GM12864 (cell line): ENCODE measurements around the gene NFASC.

Experiments
- DNase-seq: peaks from one replicate; pipeline ENCODE4 v3.0.0-alpha.2; 2011; ENCODE audit warnings: low read depth
- H3K4me3 ChIP-seq: 2 replicates; pipeline ENCODE4 v1.5.1; 2011; ENCODE audit warnings: mild to moderate bottlenecking, low read depth, low read length, control low read depth
- TF ChIP-seq, protein P1 (sequence below): IDR thresholded peaks from 2 replicates; pipeline ENCODE4 v1.5.1; 2011; ENCODE audit warnings: low read depth, mild to moderate bottlenecking, moderate library complexity, low read length, control low read depth, inconsistent platforms; ENCODE audit errors: missing control alignments

NFASC gene

DNA sequence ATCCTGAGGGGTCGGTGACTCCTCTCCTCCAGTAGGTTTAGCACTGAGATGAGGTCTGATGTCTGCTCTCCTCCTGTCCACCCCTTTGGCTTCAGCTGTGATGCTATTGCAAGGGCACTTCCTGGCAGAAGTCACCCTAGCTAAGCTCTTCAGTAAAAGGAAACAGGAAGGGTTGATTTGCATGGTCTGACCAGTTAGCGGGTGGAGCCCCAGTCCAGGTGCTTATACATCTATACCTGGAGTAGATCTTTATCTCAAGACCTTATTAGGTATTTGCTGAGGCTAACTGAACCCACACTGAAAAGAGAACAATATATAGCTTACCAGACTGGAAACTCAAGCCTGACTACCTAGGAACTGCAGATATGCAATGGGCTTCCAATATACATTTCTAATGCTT, 28.9 kb upstream of the NFASC start:
- no peak overlapping the region for H3K4me3 ChIP-seq
- DNase-seq = no peak
- TF ChIP-seq, protein P1, sequence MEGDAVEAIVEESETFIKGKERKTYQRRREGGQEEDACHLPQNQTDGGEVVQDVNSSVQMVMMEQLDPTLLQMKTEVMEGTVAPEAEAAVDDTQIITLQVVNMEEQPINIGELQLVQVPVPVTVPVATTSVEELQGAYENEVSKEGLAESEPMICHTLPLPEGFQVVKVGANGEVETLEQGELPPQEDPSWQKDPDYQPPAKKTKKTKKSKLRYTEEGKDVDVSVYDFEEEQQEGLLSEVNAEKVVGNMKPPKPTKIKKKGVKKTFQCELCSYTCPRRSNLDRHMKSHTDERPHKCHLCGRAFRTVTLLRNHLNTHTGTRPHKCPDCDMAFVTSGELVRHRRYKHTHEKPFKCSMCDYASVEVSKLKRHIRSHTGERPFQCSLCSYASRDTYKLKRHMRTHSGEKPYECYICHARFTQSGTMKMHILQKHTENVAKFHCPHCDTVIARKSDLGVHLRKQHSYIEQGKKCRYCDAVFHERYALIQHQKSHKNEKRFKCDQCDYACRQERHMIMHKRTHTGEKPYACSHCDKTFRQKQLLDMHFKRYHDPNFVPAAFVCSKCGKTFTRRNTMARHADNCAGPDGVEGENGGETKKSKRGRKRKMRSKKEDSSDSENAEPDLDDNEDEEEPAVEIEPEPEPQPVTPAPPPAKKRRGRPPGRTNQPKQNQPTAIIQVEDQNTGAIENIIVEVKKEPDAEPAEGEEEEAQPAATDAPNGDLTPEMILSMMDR = no peak

DNA sequence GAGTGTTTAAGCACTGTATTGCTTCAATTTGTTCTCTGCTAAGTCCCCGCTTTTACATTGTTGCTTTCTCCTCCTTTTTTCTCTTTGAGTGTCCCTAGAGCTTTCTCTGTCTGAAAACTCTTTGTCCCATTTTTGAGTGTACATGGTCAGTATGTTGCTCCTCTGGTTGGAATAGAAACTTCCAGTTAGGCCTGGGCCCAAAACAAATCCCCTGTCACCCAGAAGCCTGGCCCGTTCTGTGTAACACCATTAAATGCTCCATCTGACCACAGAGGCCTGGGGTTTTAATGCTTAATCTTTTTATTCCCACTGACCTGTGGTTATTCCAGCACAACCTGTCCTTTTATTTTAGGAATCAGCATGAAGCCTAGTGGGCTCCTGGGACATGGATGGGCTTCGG, 28.3 kb upstream of the NFASC start:
- TF ChIP-seq, protein P1 = no peak
- no peak for DNase-seq
- H3K4me3 ChIP-seq = no peak overlapping the region

DNA sequence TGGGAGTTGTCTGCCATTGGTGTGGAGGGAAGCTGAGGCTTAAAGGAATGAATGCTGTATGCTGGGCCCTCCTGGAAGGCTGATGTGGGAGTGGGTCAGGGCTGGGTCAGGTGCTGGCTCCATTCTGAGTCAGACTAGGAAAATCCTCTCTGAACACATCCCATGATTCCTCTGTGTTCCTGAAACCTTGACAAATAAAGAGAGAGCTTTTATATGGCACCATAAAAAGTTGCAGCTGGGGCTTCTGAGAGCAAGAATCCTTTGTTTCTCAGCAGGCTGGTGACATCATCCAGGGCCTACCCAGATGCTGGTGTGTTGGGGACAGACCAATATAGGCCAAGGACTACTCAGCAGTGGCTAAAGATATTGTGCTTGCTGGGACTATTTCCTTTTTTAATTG, 27.8 kb upstream of the NFASC start:
- DNase-seq = no peak
- TF ChIP-seq, protein P1 = no peak
- no peak overlapping the region for H3K4me3 ChIP-seq

DNA sequence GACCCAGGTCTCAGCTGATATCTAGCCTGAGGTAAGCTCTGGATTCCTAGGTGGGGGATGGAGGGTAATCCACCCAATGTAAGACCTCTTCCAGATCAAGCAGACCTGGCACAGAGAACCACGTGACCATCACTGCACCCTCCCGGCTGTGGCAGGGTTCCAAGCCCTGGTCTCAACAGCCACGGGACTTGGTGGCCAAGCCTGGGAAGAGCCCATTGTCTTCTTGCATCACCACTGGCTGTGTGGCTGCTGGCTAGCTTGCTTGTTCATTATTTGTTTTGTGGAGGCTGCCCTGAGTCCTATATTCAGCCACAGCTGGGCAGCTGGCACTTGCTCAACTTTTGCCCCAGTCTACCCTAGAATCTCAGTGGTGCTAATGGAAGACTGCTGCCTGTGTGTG, 24.1 kb upstream of the NFASC start:
- DNase-seq = no peak
- TF ChIP-seq, protein P1 = no peak
- H3K4me3 ChIP-seq = no peak overlapping the region

DNA sequence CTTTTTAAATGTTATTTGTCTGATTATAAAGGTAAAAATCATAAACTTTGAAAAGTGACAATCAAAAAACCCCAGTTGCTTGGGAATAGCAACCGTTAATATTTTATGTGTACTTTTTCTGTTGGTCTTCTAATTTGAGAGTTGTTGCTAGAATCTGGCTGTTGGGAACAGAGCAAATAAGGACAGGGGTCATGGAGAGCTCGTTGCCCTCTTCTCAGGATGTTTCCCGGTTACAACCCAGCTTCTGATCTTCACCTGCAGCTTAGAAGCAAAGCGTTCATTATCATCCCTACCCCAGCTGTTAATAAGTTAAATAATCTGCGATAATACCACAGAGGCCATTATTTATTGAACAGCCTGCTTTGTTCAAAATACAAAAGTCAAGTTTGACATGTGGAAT, 22.1 kb upstream of the NFASC start:
- DNase-seq = no peak
- TF ChIP-seq, protein P1 = no peak
- no peak overlapping the region for H3K4me3 ChIP-seq

DNA sequence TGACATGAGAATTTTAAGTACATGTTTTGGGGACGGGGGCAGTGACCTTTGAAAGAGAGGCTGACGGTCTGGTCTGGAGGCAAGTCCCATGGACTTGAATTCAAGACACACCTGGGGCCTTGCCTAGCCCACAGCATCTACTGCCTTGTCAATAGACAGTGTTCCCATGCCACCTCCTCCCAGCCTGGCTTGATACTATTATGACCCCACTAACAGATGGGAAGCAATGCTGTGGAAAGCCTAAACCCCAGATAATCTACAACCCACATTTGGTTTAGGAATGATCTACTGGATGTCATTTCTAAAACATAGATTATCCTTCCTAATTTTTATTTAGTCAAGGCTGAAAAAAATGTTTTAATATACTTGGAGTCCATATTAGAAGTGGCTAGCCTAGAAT, 17.8 kb upstream of the NFASC start:
- TF ChIP-seq, protein P1 = no peak
- no peak for DNase-seq
- no peak overlapping the region for H3K4me3 ChIP-seq

DNA sequence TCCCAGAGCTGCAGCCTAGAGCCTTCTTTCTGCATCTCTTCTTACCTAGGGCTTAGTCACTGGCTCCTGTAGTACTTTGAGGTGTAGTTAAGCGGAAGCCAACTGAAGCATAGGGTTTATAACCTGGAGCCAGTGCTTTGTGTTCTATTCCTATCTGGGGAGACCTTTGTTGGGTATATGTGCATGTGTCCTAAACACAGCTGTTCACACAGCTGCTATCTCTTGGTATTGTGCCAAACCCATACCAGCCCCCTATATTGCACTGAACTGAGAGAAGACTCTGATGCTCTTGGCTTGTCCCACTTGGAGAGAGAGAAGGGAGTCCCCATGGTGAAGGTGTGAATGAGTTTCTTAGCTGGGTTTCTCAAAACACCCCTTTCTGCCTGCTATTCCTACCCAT, 17.2 kb upstream of the NFASC start:
- TF ChIP-seq, protein P1 = no peak
- no peak for DNase-seq
- H3K4me3 ChIP-seq = no peak overlapping the region
